Stimulated activated naive CD4-positive, alpha-beta T cell treated with Interleukin-2 at 50 U/mL for 16 hours (primary cell): Measurements from ENCODE around the gene SLC9C2.

Source experiments
- DNase-seq: peaks from one replicate; lab custom pipeline; 2025; lab: John Stamatoyannopoulos, UW

Gene SLC9C2

DNA sequence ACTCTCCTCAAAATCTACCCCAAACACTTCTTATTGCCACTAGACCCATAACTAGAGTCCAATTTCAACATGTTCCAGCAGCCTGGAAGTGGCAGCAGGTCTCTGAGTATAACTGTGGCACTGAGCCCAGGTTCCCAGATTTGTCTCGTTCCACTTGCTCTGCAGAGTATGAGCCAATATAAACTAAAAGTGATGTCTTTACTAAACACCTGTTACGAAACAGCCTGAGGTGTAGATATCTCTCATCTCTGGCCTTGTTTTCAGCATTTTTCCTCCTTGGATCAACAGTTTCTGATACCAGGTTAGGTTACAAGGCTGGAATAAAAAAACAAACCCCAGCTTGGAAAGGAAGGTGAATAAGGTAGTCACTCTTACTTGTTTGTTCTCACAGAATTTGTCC is 150.9 kb downstream of the SLC9C2 start:
- no peak for DNase-seq
